Renal cortical epithelial cell (primary cell): ENCODE results near the gene CCBE1. TPM values are rescaled to one million over a fixed set of nuclear protein-coding genes. Genes with fewer than 3 reads are reported as not detected.
A peak's percentile ranks its signal among the peaks of the same experiment; 100 is the strongest.
"Not testable (repeated sequence)": the region's sequence is repeated elsewhere in the genome, so short reads cannot be mapped to it uniquely, and the experiment has no call there.

Source experiments
- DNase-seq: peaks from one replicate; pipeline ENCODE4 v3.0.0-alpha.2; 2011; ENCODE audit warnings: low read depth
- total RNA-seq: library from RNA; depleted of rRNA; stranded (reverse); fragments of >200 nt; gene quantifications from 2 replicates; pipeline ENCODE4 v1.2.3, GENCODE V29; 2014

The CCBE1 gene
- total RNA-seq, 1 donor from 2014 or later, result 8.7 TPM

GRCh38 chr18:59656373-59656887 is 40.8 kb downstream of the CCBE1 start:
- no peak for DNase-seq

GRCh38 chr18:59655676-59656075 is 41.5 kb downstream of the CCBE1 start:
- DNase-seq, result no peak

GRCh38 chr18:59651071-59651470 is 46.2 kb downstream of the CCBE1 start:
- no peak for DNase-seq

GRCh38 chr18:59650266-59650820 is 46.9 kb downstream of the CCBE1 start:
- peak; percentile 49 for DNase-seq

GRCh38 chr18:59649591-59649990 is 47.6 kb downstream of the CCBE1 start:
- no peak for DNase-seq

GRCh38 chr18:59648469-59648868 is 48.8 kb downstream of the CCBE1 start:
- DNase-seq, result not testable (repeated sequence)

- no peak for DNase-seq
Observed at GRCh38 chr18:59646963-59647307, 50.3 kb downstream of the CCBE1 start.

GRCh38 chr18:59646228-59646962 is 50.8 kb downstream of the CCBE1 start:
- DNase-seq, result no peak

- no peak for DNase-seq
Observed at GRCh38 chr18:59643740-59644139, 53.5 kb downstream of the CCBE1 start.

- DNase-seq, result no peak
Observed at GRCh38 chr18:59640721-59641120, 56.5 kb downstream of the CCBE1 start.

GRCh38 chr18:59639821-59640220 is 57.4 kb downstream of the CCBE1 start:
- DNase-seq, result no peak

- DNase-seq, result no peak
Observed at GRCh38 chr18:59639136-59639535, 58.1 kb downstream of the CCBE1 start.

- DNase-seq, result no peak
Observed at GRCh38 chr18:59633961-59634485, 63.2 kb downstream of the CCBE1 start.

GRCh38 chr18:59633317-59633716 is 63.9 kb downstream of the CCBE1 start:
- DNase-seq, result no peak

GRCh38 chr18:59631583-59632181 is 65.5 kb downstream of the CCBE1 start:
- peak; percentile 31 for DNase-seq

- DNase-seq, result no peak
Observed at GRCh38 chr18:59629894-59630293, 67.3 kb downstream of the CCBE1 start.

GRCh38 chr18:59628995-59629394 is 68.2 kb downstream of the CCBE1 start:
- no peak for DNase-seq

- DNase-seq, result no peak
Observed at GRCh38 chr18:59627414-59627813, 69.8 kb downstream of the CCBE1 start.

- DNase-seq, result no peak
Observed at GRCh38 chr18:59624369-59624765, 72.9 kb downstream of the CCBE1 start.

GRCh38 chr18:59623456-59624368 is 73.5 kb downstream of the CCBE1 start:
- peak; percentile 65 for DNase-seq

- DNase-seq, result peak; percentile 31
Observed at GRCh38 chr18:59621027-59621426, 76.2 kb downstream of the CCBE1 start.

GRCh38 chr18:59620381-59620780 is 76.8 kb downstream of the CCBE1 start:
- DNase-seq, result peak; percentile 9
